Psoas muscle (tissue), 8 donors: Measurements from ENCODE around the gene CDH15. TPM values are rescaled to one million over a fixed set of nuclear protein-coding genes. Genes with fewer than 3 reads are reported as not detected.

Experiments
- ATAC-seq, 4 donors: fragments of 200-7000 bp; cut with Tn5 transposase; one replicate each; pipeline ENCODE4 v1.9.1; 2020; ENCODE audit warnings: moderate library complexity in 3 of 4, mild to moderate bottlenecking in 2 of 4
- DNase-seq, 2 donors: peaks; one replicate each; pipeline ENCODE4 v3.0.0-alpha.2; 2020
- H3K27ac ChIP-seq: fragments of 200-600 bp; one replicate; pipeline ENCODE4 v1.8.0; 2022
- H3K27me3 ChIP-seq, 3 donors: fragments of 200-600 bp in 1 of 3; one replicate each; pipeline versions ENCODE4 v1.6.1 to v1.8.0; 2013 to 2022; ENCODE audit warnings: low read length in 2 of 3, mild to moderate bottlenecking in 2 of 3, moderate library complexity in 1 of 3; ENCODE audit not compliant: insufficient read depth in 3 of 3
- H3K36me3 ChIP-seq, 2 donors: fragments of 200-600 bp in 1 of 2; one replicate each; pipeline versions ENCODE4 v1.6.1 to v1.8.0; 2013 to 2022; ENCODE audit warnings: low read depth in 1 of 2, mild to moderate bottlenecking in 1 of 2, moderate library complexity in 1 of 2; ENCODE audit not compliant: insufficient read depth in 1 of 2
- H3K4me1 ChIP-seq: fragments of 200-600 bp; one replicate; pipeline ENCODE4 v1.8.0; 2022
- H3K4me3 ChIP-seq: fragments of 200-600 bp; one replicate; pipeline ENCODE4 v1.8.0; 2022; ENCODE audit warnings: mild to moderate bottlenecking
- H3K9me3 ChIP-seq: fragments of 200-600 bp; one replicate; pipeline ENCODE4 v1.8.0; 2022
- WGBS, 3 donors: extraction: QIAGEN DNeasy Blood & Tissue Kit; methylation state at CpG; one replicate each; pipeline versions ENCODE4 v1.1.6 to v1.1.7; 2013; 5-methylcytosine and 5-hydroxymethylcytosine counted together
- intact Hi-C, 2 donors: fragments of 100-400 bp; cut with DNase I; formaldehyde crosslinking; loops; one replicate each; pipeline versions ENCODE4 v1.11.0 to v1.14.2; 2022
- polyA plus RNA-seq, 3 donors: library from polyadenylated mRNA; stranded (reverse); fragments of 200-250 nt; gene quantifications; one replicate each; pipeline ENCODE4 v1.2.3, GENCODE V29; 2013
- total RNA-seq, 4 donors: library from RNA; stranded (reverse); fragmentation: NEBNext Ultra II Directional in 2 of 4; extraction: Animal tissue kit (Norgen Biotek cat#: 25700) in 2 of 4; gene quantifications; one replicate each; pipeline versions ENCODE4 v1.2.1 to v1.2.4, GENCODE V29; 2021 to 2023
- TF ChIP-seq, protein P1 (sequence below): fragments of 200-600 bp; IDR thresholded peaks from one replicate; pipeline ENCODE4 v1.8.0; 2022; ENCODE audit warnings: antibody characterized with exemption
- donor health status: healthy with polysubstance abuse.
- donor health status: DM: no; HTN: no; CAD: no; lungs with moderate emphysema.
- donor health status: Bipolar disorder and iron deficiency.
- donor health status: healthy.
- donor health status: DM: yes; HTN: yes; CAD: no.
- donor health status: DM: no; HTN: no; CAD: no.
- donor health status: DM: no; HTN: no; CAD: no.
- donor health status: DM: yes; HTN: yes; CAD: no.

Gene CDH15
- total and polyA plus RNA-seq, 7 donors: 18.0 to 62.8 (median 36.7) TPM

DNA sequence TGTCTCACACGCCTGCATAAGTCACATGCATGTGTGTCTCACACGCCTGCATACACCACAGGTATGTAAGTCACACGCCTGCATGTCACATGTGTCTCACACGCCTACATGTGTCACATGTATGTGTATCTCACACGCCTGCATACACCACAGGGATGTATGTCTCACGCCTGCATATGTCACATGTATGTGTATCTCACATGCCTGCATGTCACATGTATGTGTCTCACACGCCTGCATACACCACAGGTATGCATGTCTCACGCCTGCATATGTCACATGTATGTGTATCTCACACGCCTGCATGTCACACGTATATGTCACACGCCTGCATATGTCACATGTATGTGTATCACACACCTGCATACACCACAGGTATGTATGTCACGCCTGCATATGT is 13.8 kb upstream of the CDH15 start:
- WGBS, 3 donors: 91 to 95% (median 94%) methylated on average over 12 of the region's 12 CpGs
- Histone ChIP-seq H3K27me3 (peaks cover 0 to 13% (median 0%) of the 10 kb centered on the region in 3 donors), H3K4me3 (no peak overlapping the region), H3K9me3 (no peaks in the 10 kb centered on the region), H3K4me1 (peaks cover 22% of the 10 kb centered on the region), H3K36me3 (no peaks in the 10 kb centered on the region), H3K27ac (no peak overlapping the region)
- DNase-seq: no peak
- TF ChIP-seq, protein P1, sequence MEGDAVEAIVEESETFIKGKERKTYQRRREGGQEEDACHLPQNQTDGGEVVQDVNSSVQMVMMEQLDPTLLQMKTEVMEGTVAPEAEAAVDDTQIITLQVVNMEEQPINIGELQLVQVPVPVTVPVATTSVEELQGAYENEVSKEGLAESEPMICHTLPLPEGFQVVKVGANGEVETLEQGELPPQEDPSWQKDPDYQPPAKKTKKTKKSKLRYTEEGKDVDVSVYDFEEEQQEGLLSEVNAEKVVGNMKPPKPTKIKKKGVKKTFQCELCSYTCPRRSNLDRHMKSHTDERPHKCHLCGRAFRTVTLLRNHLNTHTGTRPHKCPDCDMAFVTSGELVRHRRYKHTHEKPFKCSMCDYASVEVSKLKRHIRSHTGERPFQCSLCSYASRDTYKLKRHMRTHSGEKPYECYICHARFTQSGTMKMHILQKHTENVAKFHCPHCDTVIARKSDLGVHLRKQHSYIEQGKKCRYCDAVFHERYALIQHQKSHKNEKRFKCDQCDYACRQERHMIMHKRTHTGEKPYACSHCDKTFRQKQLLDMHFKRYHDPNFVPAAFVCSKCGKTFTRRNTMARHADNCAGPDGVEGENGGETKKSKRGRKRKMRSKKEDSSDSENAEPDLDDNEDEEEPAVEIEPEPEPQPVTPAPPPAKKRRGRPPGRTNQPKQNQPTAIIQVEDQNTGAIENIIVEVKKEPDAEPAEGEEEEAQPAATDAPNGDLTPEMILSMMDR: no peak
- no peak for ATAC-seq
- intact Hi-C loops: no loop called here

DNA sequence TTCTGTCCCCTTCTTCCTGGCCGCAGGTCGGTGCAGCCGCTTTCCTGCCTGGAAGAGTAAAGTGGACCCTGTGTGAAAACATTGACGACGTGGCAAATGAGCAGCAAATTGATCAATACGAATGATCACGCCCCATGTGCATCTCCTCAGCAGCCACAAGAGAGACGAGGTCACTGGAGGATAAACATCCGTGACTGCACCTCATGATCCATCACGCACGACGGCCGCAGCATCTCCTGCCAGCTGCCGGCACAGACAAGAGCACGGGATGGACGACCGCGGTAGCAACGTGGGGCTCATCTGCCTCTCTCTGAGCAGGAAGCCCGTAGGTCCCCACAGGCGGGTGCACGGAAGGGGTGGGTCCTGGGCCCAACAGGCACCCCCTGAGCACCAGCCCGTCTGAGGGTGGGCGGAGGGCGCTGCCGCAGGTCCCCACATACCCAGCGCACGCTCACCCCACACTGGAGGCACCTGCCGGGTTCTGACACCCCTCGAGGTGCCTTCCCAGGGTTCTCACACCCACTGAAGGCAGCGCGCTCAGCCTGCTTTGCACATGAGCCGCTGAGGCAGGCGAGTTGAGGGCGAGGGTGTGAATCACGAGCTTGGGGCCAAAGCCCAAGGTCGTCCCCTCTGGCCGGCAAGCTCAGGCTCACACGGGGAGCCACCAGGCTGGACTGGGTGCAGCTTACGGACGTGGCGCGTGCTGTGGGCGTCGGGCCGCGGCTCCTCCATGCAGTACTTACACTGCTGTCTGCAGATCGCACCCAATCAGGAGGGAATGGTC is 12.3 kb upstream of the CDH15 start:
- no peak for DNase-seq
- intact Hi-C loops: no loop called here
- ATAC-seq: no peak
- Histone ChIP-seq H3K9me3 (no peaks in the 10 kb centered on the region), H3K4me3 (no peak overlapping the region), H3K27me3 (peaks cover 0 to 22% (median under 1%) of the 10 kb centered on the region in 3 donors), H3K4me1 (peaks cover 22% of the 10 kb centered on the region), H3K36me3 (no peaks in the 10 kb centered on the region), H3K27ac (no peak overlapping the region)
- 72 to 75% (median 74%) methylated on average over 45 to 48 of the region's 48 CpGs for WGBS, 3 donors
- TF ChIP-seq, protein P1: no peak

DNA sequence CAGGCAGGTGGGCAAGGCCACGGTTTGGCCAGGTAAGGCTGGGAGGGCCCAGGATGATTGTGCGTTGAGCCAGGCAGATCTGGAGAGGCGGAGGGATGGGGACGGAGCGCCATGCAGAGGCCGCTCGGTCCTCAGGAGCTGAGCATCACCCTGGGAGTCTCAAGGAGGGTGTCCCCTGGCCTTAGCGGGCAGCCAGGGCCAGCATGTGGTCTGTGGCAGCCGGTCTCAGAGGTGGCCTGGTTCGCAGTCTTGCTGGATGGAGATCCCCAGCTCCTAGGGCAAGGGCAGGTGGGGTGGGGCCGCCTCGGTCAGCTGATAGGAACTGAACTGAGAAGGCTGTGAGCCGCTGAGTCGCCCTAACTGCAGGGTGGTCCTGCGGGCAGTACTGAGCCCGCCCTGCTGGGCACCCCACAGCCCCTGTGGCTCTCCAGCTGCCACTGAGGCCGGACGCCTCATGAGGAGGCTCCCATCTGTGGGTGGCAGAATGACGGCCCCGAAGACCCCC is 11.6 kb upstream of the CDH15 start:
- TF ChIP-seq, protein P1: no peak
- H3K9me3 ChIP-seq: no peaks in the 10 kb centered on the region
- DNase-seq (no peak), ATAC-seq (no peak)
- intact Hi-C loops: no loop called here
- no peak overlapping the region for H3K4me3 ChIP-seq
- 83 to 89% (median 86%) methylated on average over 17 to 20 of the region's 20 CpGs for WGBS, 3 donors
- H3K27me3 ChIP-seq: peaks cover 0 to 22% (median 2%) of the 10 kb centered on the region in 3 donors
- peaks cover 21% of the 10 kb centered on the region for H3K4me1 ChIP-seq
- no peaks in the 10 kb centered on the region for H3K36me3 ChIP-seq
- H3K27ac ChIP-seq: no peak overlapping the region

DNA sequence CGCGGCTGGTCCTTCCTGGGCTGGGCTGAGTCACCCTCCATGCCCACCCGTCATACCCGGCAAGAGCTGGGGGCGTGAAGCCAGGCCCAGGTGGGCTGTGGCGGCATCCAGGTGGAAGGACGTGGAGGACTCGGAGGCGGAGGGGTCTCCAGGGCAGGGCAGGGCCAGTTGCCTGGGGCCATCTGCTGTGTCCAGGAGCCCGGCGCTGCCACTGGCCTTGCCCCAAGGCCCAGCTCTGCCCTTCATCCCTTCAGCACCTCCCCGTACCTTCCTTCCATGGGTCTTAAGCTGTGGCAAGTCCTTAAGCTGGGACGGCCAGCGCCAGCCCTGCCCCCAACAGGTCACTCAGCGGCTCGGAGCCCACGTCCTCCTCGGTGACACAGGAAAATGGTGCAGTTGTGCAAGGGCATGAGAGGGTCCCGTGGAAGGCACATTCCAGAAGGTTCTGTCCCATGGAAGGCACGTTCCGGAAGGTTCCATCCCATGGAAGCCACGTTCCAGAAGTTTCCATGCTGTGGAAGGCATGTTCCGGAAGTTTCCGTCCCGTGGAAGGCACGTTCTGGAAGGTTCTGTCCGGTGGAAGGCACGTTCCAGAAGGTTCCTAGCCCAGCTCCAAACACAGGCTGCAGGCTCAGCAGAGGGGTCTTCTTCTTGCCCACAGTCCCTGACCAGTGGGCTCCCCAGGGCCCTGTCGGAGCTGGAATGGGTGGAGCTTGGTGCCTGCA is 10.4 kb upstream of the CDH15 start:
- Histone ChIP-seq H3K36me3 (no peaks in the 10 kb centered on the region), H3K27ac (no peak overlapping the region), H3K9me3 (no peaks in the 10 kb centered on the region), H3K4me3 (no peak overlapping the region), H3K4me1 (peaks cover 9% of the 10 kb centered on the region), H3K27me3 (peaks cover 0 to 22% (median 2%) of the 10 kb centered on the region in 3 donors)
- ATAC-seq: no peak
- TF ChIP-seq, protein P1: no peak
- intact Hi-C loops: no loop called here
- no peak for DNase-seq
- 81 to 87% (median 85%) methylated on average over 28 to 29 of the region's 29 CpGs for WGBS, 3 donors
